HG03558 (cell line): ENCODE results near the gene SLC1A7.

Experiments used
- ATAC-seq: cut with Tn5 transposase; IDR thresholded peaks from one replicate; pipeline ENCODE4 v1.9.1; 2021; ENCODE audit warnings: moderate number of reproducible peaks; ENCODE audit not compliant: unreplicated experiment; ENCODE audit errors: extremely low read depth

SLC1A7 gene

GRCh38 chr1:53117836-53118235 lies 24.6 kb downstream of the SLC1A7 start:
- no peak for ATAC-seq

GRCh38 chr1:53116933-53117600 lies 25.4 kb downstream of the SLC1A7 start:
- ATAC-seq: no peak

- no peak for ATAC-seq
These were observed 26.1 kb downstream of the SLC1A7 start for GRCh38 chr1:53116307-53116810.

GRCh38 chr1:53115403-53116306 lies 26.8 kb downstream of the SLC1A7 start:
- ATAC-seq: no peak

GRCh38 chr1:53114581-53115400 lies 27.6 kb downstream of the SLC1A7 start:
- no peak for ATAC-seq

- no peak for ATAC-seq
These were observed 28.3 kb downstream of the SLC1A7 start for GRCh38 chr1:53114090-53114489.

GRCh38 chr1:53112861-53113260 lies 29.6 kb downstream of the SLC1A7 start:
- no peak for ATAC-seq

- no peak for ATAC-seq
These were observed 30.1 kb downstream of the SLC1A7 start for GRCh38 chr1:53112271-53112774.

GRCh38 chr1:53111693-53112092 lies 30.7 kb downstream of the SLC1A7 start:
- ATAC-seq: no peak

- ATAC-seq: no peak
These were observed 31.3 kb downstream of the SLC1A7 start for GRCh38 chr1:53111073-53111556.

- ATAC-seq: no peak
These were observed 31.9 kb downstream of the SLC1A7 start for GRCh38 chr1:53110370-53111072.

- ATAC-seq: no peak
These were observed 33.5 kb downstream of the SLC1A7 start for GRCh38 chr1:53108646-53109580.

- no peak for ATAC-seq
These were observed 34.7 kb downstream of the SLC1A7 start for GRCh38 chr1:53107570-53108322.

- ATAC-seq: no peak
These were observed 35.3 kb downstream of the SLC1A7 start for GRCh38 chr1:53107090-53107489.

GRCh38 chr1:53104289-53104913 lies 38.0 kb downstream of the SLC1A7 start:
- ATAC-seq: no peak

GRCh38 chr1:53094533-53094919 lies 47.9 kb downstream of the SLC1A7 start:
- ATAC-seq: no peak

- ATAC-seq: no peak
These were observed 48.5 kb downstream of the SLC1A7 start for GRCh38 chr1:53093778-53094532.
